CD4-positive, alpha-beta T cell treated with Interleukin-4 for 1 hour (primary cell): ENCODE results near the gene FAM120B.
A peak's percentile ranks its signal among the peaks of the same experiment; 100 is the strongest.

Source experiments
- DNase-seq, 2 donors: peaks; one replicate each; pipeline ENCODE4 v3.0.0-alpha.2; 2020 to 2022

FAM120B gene

DNA sequence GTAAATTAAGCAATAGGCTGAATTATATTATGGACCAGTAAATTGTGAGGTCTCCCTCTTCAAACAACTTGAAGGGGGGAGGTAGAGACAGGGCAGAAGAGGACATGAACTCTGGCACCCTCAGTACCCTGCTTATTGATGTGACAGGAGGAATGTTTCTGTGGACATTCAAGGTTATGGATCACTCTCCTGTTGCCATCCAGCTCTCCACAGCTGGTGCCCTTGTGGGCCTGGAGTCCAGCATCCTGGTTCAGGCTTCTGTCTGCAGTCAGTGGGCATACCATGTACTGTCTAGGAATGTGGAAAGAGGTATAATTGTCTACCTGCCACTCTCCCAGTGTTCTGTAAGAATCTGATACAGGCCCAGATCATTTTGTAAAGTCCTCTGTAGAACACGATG lies 55.6 kb downstream of the FAM120B start:
- no peak for DNase-seq

DNA sequence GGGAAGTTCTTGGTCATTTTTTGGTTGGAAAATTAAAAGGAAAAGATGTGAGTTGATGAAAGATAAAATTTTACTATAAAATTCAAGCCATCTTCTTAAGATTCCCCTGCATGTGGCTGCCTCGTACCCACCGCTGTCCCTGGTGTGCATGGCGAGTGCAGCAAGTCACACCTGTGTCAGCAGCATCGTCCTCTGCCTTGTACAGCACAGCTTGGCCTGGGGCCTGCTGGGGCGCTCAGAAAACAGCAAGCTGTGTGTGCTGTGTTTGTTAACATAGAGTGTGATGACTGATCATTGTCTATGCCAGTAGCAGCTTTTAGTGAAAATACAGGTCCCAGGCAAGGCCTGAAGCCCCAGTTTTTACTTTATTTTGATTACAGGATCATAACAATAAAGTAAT lies 56.7 kb downstream of the FAM120B start:
- no peak for DNase-seq

DNA sequence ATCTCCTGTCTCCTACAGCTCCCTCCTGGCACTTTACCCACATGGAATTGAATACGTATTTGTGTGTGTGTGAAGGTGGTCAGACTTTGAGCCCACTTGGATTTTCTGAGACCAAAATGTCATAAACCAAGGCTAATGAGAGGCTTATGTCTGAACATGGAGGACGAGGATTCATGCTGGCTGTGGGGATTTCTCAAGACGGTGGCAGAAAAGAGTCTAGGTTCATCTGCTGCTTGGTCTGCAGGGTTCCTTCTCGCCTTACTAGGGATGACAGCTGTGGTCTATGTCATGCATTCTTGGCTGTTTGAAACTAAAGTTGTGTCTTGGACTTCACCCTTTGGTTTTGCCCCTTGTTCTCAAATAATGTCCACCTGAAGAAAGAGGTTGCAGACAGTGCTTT lies 58.6 kb downstream of the FAM120B start:
- DNase-seq = no peak

- DNase-seq = no peak
These were observed 59.0 kb downstream of the FAM120B start for GRCh38 chr6:170365593-170365992.

- DNase-seq = no peak
These were observed 59.8 kb downstream of the FAM120B start for GRCh38 chr6:170366248-170366960.

DNA sequence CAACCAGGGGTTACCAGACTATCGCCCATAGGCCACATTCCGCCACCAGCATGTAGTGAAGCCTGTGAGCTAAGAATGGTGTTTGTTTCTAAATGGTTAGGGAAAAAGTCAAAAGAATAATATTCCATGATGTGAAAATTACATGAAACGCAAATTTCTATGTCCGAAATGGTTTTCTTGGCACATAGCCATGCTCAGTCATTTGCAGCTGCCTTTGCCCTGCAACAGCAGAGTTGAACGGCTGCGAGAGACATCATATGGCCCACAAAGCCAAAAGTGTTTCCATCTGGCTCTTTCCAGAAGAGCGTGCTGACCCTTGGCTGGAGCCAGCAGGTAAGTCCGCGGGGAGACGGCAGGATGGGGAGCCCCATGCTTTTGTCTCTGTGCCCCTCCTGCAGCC lies 60.7 kb downstream of the FAM120B start:
- DNase-seq = no peak

GRCh38 chr6:170368544-170368943 lies 62.0 kb downstream of the FAM120B start:
- no peak for DNase-seq

GRCh38 chr6:170369403-170369802 lies 62.8 kb downstream of the FAM120B start:
- DNase-seq = no peak

DNA sequence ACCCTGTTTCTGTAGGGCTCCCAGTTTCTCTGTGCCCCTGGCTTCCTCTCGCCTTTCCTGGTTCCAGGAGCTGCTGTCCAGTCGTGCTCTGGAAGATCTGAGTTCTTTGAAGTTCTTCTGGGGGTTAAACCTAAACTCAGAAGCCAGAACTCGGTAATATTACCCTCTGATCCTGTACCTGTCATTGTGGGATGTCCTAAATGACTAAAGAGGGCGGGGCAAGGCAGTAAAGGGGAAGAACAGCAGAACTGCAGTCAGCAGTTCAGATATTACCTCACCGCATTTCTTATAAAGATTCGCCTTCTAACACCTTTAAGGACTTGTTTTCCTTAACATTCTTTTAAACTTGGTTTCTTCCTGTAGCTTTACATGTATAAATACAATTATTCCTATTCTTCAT lies 63.9 kb downstream of the FAM120B start:
- DNase-seq = no peak

GRCh38 chr6:170371080-170371479 lies 64.5 kb downstream of the FAM120B start:
- no peak for DNase-seq

DNA sequence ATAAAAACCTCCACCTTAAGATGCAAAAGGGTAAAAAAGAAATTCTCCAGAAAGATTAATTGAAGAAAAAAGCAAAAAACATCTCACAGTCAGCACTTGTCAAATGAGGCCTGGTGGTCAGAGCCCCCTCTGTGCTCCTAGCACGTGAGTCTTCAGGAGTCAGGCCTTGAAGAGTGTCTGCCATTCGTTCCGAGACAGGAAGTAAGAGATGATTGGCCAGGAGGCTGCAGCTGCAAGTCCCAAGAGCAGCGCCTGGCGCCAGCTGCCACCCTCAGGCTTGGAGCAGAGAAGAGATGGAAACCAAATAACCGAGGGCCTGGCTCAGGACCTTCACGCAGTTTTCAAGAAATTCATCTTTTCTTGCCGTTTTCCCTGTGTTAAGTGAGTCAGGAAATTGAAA lies 65.0 kb downstream of the FAM120B start:
- no peak for DNase-seq

DNA sequence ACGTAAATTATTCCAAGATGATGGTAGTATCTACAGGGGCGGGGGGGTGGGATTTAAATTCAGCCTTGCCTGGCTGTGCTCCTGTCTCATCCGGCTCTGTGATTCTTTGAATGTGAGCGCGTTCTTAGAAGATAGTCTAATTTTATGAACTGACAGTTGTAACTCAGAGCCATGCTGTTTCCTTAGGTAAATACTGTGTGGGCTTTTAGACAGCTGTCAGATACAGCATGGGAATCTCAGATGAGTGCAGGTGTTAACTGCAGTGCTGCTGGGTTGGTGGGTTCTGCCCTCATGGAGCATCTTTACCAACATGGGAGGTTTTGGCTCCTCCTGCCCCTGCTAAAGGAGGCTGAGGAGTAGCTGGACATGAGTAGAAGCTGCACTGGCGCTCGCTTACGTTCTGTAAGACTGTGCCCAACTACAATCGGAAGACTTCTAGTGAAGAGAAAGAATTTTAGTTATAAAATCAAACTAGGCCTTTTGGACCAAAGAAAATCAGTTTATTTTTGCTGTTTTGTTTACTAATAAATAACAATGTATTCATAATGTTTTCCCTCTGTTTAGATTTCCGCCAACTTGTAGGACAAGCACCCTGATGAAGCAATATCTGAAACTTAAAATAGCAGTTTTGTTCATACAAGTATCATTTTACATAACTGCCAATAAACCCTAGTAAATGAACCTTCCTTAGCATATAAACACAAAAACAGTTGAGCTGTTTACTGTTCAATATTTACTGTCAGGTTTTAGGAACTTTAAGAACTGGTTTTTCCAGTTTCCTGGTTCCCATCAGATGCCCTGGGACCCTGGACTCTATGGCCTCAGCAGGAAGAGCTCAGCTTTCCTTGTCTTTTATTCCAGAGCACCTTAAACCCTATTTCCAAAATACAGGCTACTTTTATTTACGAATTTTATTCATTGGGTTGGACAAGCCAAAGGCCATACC lies 66.1 kb downstream of the FAM120B start:
- no peak for DNase-seq

DNA sequence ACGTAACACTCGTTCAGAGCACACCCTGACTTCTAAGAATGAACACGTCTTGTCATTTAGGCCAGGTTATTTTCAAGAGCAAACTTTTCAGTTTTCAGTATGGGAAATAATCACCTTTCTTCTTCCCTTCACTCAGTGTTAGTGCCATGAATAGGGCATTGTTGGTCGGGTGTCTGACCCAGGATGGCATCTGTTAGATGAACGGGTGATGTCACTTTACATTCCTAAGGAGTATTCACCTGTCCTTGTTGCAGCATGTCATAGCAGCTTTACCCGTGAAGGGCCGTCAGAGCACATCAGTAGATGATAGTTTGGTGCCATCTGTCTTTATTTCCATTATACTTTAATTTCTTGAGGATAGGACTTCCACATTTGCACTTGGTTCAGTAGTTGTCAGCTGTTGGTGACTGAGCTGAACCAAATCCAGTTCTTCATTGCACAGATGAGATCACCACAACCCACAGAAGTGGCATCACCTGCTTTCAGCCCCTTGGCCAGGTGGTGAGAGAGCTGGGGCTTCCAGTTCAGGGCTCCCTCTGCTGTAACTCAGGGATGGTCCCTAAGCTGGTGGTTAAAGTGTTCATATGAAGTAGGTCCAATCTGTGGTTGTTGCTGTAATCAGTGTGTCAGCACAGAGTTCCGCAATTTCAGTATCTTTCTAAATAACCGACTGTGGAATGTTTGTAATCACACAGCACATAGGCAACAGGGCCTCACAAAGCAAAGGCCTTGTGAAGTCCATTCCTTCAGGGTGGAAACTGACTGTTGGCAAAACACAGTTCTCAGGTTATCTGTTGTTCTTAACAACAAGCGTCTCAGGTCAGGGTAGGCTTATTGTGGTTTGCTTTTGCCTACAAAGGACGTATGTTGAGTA lies 68.2 kb downstream of the FAM120B start:
- DNase-seq = no peak

- no peak for DNase-seq
These were observed 69.1 kb downstream of the FAM120B start for GRCh38 chr6:170375661-170376060.

GRCh38 chr6:170376386-170377043 lies 70.0 kb downstream of the FAM120B start:
- DNase-seq = no peak

- peak; percentile 19 to 21 for DNase-seq
These were observed 71.9 kb downstream of the FAM120B start for GRCh38 chr6:170378502-170378901.

DNA sequence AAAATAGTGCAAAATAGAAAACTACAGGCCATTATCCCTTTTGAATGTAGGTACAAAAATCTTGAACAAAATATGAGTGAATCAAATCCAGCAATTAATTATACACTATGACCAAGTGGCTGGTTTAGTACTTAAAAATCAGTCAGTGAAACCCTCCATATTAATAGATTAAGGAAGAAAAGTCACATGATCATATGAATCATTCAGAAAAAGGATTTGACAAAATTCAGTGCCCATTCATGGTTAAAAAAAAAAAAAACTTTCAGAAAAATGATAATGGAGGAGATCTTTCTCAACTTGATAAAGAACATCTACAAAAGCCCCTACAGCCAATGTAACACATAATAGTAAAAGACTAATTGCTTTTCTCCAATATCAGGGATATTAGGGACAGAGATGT lies 75.0 kb downstream of the FAM120B start:
- DNase-seq = no peak

GRCh38 chr6:170383466-170384035 lies 77.0 kb downstream of the FAM120B start:
- no peak for DNase-seq

- no peak for DNase-seq
These were observed 78.9 kb downstream of the FAM120B start for GRCh38 chr6:170385506-170385905.

DNA sequence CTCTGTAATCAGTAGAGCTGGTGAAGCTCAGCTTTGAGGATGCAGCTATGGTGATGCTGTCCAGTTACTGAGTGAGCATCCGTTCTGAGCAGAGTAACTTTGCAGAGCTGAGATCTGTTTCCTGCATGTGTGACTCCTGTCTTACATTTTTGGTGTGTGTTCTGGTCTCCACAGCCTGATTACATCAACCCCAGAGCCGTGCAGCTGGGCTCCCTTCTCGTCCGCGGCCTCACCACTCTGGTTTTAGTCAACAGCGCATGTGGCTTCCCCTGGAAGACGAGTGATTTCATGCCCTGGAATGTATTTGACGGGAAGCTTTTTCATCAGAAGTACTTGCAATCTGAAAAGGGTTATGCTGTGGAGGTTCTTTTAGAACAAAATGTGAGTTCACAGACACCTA lies 81.6 kb downstream of the FAM120B start:
- DNase-seq = no peak

DNA sequence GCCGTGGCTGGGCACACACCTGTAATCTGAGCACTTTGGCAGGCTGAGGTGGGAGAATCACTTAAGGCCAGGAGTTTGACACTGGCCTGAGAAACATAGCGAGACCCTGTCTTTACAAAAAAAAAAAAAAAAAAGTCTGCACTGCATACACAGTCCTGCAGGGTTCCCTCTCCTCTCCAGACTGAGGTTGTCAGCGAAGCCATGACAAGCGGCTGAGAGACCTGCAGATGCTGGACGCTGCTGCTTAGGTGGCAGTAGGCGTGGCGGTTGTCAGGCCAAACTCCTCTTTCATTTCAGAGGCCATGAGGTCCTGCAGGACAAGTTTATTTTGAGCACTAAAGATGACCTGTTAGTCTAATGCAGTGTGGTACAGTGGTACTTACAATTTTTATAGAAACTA lies 86.5 kb downstream of the FAM120B start:
- DNase-seq = no peak

GRCh38 chr6:170393807-170394399 lies 87.3 kb downstream of the FAM120B start:
- no peak for DNase-seq
